ENCODE measurements around the gene SEPTIN12.

Gene SEPTIN12

GRCh38 chr16:4796982-4797804 is 9.0 kb upstream of the SEPTIN12 start:
- H3K9me2 ChIP-seq (replicated peaks; ENCODE audit: control insufficient read depth, low read length), result no peaks in the 10 kb centered on the region
- no peaks in the 10 kb centered on the region for H3K36me3 ChIP-seq (ENCODE audit: control insufficient read depth, low read length)
- H3K4me3 ChIP-seq (ENCODE audit: low read length), result no peak overlapping the region
- TF ChIP-seq EZH2phosphoT487 (IDR thresholded peaks at IDR 0.05; ENCODE audit: borderline replicate concordance, low read length) (no peak), CTCF (IDR thresholded peaks at IDR 0.05; ENCODE audit: low read depth, low read length, poor library complexity, severe bottlenecking) (no peak)
- 0 out of 2 replicates have a peak, but pooled peaks cover 2% of the 10 kb centered on the region for H3F3A ChIP-seq (ENCODE audit: control insufficient read depth, insufficient read depth)
- no peak overlapping the region for H3K4me2 ChIP-seq (ENCODE audit: low read length)
- no peaks in the 10 kb centered on the region for H3K27me3 ChIP-seq (ENCODE audit: control insufficient read depth, low read length)
- H3K79me2 ChIP-seq (ENCODE audit: control insufficient read depth, low read length), result no peaks in the 10 kb centered on the region
- H3K9me3 ChIP-seq (ENCODE audit: control insufficient read depth, insufficient read depth, low read length), result no peaks in the 10 kb centered on the region
- H4K20me1 ChIP-seq (ENCODE audit: control insufficient read depth, insufficient read depth, low read depth, low read length), result no peaks in the 10 kb centered on the region
- peaks cover 20% of the 10 kb centered on the region for H3K4me1 ChIP-seq (ENCODE audit: control insufficient read depth, low read length)
- no peak overlapping the region for H3K27ac ChIP-seq (ENCODE audit: low read depth, low read length)

GRCh38 chr16:4795828-4796572 is 7.9 kb upstream of the SEPTIN12 start:
- H3K9me3 ChIP-seq (ENCODE audit: control insufficient read depth, insufficient read depth, low read length), result no peaks in the 10 kb centered on the region
- no peaks in the 10 kb centered on the region for H3F3A ChIP-seq (ENCODE audit: control insufficient read depth, insufficient read depth)
- no peaks in the 10 kb centered on the region for H3K9me2 ChIP-seq (replicated peaks; ENCODE audit: control insufficient read depth, low read length)
- no peaks in the 10 kb centered on the region for H4K20me1 ChIP-seq (ENCODE audit: control insufficient read depth, insufficient read depth, low read depth, low read length)
- no peak overlapping the region for H3K27ac ChIP-seq (ENCODE audit: low read depth, low read length)
- peaks cover 9% of the 10 kb centered on the region for H3K4me1 ChIP-seq (ENCODE audit: control insufficient read depth, low read length)
- no peaks in the 10 kb centered on the region for H3K79me2 ChIP-seq (ENCODE audit: control insufficient read depth, low read length)
- H3K4me2 ChIP-seq (ENCODE audit: low read length), result no peak overlapping the region
- H3K36me3 ChIP-seq (ENCODE audit: control insufficient read depth, low read length), result no peaks in the 10 kb centered on the region
- TF ChIP-seq EZH2phosphoT487 (IDR thresholded peaks at IDR 0.05; ENCODE audit: borderline replicate concordance, low read length) (no peak), CTCF (IDR thresholded peaks at IDR 0.05; ENCODE audit: low read depth, low read length, poor library complexity, severe bottlenecking) (no peak)
- H3K4me3 ChIP-seq (ENCODE audit: low read length), result no peak overlapping the region
- H3K27me3 ChIP-seq (ENCODE audit: control insufficient read depth, low read length), result no peaks in the 10 kb centered on the region

- Histone ChIP-seq H4K20me1 (ENCODE audit: control insufficient read depth, insufficient read depth, low read depth, low read length) (no peaks in the 10 kb centered on the region), H3K9me2 (replicated peaks; ENCODE audit: control insufficient read depth, low read length) (no peaks in the 10 kb centered on the region), H3F3A (ENCODE audit: control insufficient read depth, insufficient read depth) (no peaks in the 10 kb centered on the region), H3K27ac (ENCODE audit: low read depth, low read length) (no peak within 1 kb of the TSS), H3K4me1 (ENCODE audit: control insufficient read depth, low read length) (peaks cover 3% of the 10 kb centered on the region), H3K79me2 (ENCODE audit: control insufficient read depth, low read length) (no peaks in the 10 kb centered on the region), H3K36me3 (ENCODE audit: control insufficient read depth, low read length) (no peaks in the 10 kb centered on the region), H3K9me3 (ENCODE audit: control insufficient read depth, insufficient read depth, low read length) (no peaks in the 10 kb centered on the region), H3K27me3 (ENCODE audit: control insufficient read depth, low read length) (no peaks in the 10 kb centered on the region), H3K4me3 (ENCODE audit: low read length) (no peak within 1 kb of the TSS), H3K4me2 (ENCODE audit: low read length) (no peak within 1 kb of the TSS)
- TF ChIP-seq EZH2phosphoT487 (IDR thresholded peaks at IDR 0.05; ENCODE audit: borderline replicate concordance, low read length) (no peak), CTCF (IDR thresholded peaks at IDR 0.05; ENCODE audit: low read depth, low read length, poor library complexity, severe bottlenecking) (no peak)
Measured at GRCh38 chr16:4795181-4795827, 7.2 kb upstream of the SEPTIN12 start, which contains the start of gene SMIM22. Gene SMIM22 (plus strand): TSS chr16:4795369. CDS start chr16:4795735, 366 bp downstream.

Data from DOHH2 (cell line).